ENCODE results near the gene DGKE.

Gene DGKE

DNA sequence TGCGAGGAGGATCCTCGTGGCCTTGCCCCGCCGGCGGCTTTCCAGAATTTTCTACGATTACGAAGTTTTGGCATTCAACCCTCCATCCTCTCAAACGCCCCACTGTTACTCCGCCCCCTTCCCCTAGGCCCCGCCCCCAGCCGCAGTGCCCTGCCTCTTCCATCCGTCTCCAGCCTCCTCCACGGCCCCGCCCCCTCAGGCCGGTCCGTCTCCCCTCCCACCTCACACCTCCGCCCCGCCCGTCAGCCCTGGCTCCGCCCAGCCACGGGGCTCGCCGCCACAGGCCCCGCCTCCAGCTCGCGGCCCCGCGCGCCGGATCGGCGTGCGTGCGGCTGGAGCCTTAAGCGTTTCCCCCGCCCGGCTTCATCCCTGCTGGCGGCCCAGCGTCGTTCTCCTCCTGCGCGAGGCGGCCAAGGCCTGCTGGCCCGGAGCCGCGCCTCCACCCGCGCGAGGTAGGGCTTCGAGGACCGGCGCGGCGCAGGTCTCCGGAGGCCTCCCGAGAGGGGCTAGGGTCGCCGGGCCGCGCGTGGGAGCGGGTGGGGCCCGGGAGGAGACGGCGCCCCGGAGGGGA lies at the start of gene DGKE, which contains the start of gene C17orf67:
Gene DGKE (plus strand): TSS at position 343 of the 571 bp plus-strand sequence. CDS start 645 bp downstream, outside the sequence.
Gene C17orf67 (minus strand): TSS at position 112 of the 571 bp plus-strand sequence. CDS start 18,110 bp downstream, outside the sequence.
- H3K4me3 ChIP-seq (ENCODE audit: low read length): peak within 1 kb of the TSS; percentile 86
- TF ChIP-seq, protein P1, sequence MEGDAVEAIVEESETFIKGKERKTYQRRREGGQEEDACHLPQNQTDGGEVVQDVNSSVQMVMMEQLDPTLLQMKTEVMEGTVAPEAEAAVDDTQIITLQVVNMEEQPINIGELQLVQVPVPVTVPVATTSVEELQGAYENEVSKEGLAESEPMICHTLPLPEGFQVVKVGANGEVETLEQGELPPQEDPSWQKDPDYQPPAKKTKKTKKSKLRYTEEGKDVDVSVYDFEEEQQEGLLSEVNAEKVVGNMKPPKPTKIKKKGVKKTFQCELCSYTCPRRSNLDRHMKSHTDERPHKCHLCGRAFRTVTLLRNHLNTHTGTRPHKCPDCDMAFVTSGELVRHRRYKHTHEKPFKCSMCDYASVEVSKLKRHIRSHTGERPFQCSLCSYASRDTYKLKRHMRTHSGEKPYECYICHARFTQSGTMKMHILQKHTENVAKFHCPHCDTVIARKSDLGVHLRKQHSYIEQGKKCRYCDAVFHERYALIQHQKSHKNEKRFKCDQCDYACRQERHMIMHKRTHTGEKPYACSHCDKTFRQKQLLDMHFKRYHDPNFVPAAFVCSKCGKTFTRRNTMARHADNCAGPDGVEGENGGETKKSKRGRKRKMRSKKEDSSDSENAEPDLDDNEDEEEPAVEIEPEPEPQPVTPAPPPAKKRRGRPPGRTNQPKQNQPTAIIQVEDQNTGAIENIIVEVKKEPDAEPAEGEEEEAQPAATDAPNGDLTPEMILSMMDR (conservative IDR thresholded peaks at IDR 0.05; ENCODE audit: low read length): no peak
- peak; percentile 96 for DNase-seq (ENCODE audit: low read depth)

DNA sequence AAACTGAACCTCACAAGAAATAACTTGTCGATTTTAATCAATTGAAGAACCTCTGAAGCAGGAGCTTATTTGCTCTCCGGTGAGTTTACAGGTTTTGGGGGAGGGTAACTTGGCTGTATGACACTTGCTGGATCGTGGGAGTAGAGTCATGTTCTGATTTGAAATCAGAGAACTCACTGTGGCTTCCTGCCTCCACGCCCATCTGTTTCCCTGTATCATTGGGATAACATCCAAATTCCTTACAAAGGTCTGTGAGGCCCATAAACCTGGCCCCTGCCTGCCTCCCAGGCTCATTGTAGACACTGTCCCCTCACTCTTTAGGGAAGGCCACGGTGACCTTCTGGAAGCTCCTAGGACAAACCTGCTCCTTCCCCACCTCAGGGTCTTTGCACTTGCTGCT lies 48.5 kb upstream of the DGKE start:
- TF ChIP-seq, protein P1 (conservative IDR thresholded peaks at IDR 0.05; ENCODE audit: low read length): no peak
- DNase-seq (ENCODE audit: low read depth): peak; percentile 46
- H3K4me3 ChIP-seq (ENCODE audit: low read length): no peak overlapping the region

DNA sequence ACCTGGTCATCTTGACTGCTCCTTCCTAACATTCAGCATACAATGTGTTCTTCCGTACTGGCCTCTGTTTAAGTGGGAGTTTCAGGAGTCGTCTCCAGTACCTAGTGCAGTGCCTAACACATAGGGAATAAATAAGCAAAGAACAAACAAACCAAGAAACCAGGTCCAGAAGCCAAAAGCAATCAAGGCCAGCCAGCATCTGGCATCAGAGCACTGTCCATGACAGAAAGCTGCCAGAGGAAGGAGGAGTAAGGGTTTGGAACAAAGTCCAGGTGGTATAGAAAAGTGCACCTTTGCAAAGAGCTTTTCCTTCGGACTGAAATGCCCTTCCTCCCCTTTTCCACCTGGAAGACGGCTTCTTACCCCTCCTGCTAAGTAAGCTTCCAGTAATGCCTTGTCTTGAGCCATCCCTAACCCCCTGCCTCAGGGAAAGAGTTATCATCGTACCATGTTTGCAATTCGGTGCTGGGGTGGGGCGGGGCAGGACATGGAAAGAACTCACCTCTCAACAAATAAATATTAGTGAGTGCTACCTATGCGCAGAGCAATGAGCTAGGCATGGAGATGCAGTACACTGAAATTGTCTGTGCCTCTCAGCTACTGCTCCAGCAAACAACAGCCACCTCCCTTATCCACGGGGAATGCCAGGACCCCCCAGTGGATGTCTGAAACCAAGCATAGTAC lies 47.8 kb upstream of the DGKE start:
- DNase-seq (ENCODE audit: low read depth): no peak
- H3K4me3 ChIP-seq (ENCODE audit: low read length): no peak overlapping the region
- TF ChIP-seq, protein P1 (conservative IDR thresholded peaks at IDR 0.05; ENCODE audit: low read length): no peak

DNA sequence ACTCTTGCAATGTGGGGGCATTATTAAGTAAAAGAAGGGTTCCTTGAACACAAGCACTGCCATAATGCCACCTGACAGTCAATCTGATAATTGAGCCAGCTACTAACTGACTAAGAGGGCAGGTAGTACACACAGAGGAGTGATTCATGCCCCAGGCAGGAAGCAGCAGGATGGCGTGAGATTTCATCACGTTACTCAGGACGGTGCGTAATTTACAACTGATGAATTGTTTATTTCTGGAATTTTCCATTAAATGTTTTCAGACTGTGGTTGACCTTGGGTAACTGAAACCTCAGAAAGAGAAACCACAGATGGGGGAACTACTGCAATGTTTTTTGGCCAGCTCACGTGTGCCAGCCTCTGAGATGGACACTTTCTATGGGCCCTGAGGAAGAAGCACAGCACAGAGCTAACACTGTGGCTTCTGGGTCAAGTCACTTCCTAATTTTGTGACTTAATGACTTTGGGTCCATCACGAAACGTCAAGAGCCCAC lies 46.9 kb upstream of the DGKE start:
- TF ChIP-seq, protein P1 (conservative IDR thresholded peaks at IDR 0.05; ENCODE audit: low read length): no peak
- DNase-seq (ENCODE audit: low read depth): peak; percentile 96
- no peak overlapping the region for H3K4me3 ChIP-seq (ENCODE audit: low read length)

DNA sequence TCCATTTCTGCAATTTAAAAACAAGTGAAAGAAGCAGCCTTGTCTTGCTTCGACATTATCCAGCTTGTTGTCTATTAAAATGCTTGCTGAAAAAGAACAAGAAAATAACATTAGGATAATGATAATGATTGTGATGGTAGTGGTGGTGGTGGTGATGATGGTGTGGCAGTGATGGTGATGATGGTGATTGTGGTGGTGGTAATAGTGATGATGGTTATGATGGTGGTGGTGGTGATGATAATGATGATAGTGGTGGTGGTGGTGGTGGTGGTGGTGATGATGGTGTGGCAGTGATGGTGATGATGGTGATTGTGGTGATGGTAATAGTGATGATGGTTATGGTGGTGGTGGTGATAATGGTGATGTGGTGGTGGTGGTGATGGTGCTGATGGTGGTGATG lies 41.7 kb upstream of the DGKE start:
- H3K4me3 ChIP-seq (ENCODE audit: low read length): no peak overlapping the region
- TF ChIP-seq, protein P1 (conservative IDR thresholded peaks at IDR 0.05; ENCODE audit: low read length): no peak
- no peak for DNase-seq (ENCODE audit: low read depth)

DNA sequence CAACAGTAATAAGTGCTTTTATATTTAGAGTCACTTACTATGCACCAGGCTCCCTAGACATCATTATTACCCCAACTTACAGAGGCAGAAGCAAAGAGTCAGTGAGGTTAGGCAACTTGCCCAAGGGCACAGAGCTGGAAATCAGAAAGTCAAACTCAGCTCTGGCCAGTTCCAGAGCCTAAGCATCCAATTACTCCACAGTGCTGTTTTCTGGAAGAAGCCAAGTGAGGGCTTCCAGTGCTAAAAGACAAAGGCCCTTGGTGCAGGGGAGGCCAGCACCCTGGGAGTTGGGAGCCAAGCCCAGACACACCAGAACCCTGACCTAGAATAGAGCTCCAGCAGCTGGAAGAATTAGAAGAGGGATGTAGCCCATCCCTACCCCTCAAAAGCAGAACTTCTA lies 40.4 kb upstream of the DGKE start:
- TF ChIP-seq, protein P1 (conservative IDR thresholded peaks at IDR 0.05; ENCODE audit: low read length): no peak
- H3K4me3 ChIP-seq (ENCODE audit: low read length): no peak overlapping the region
- DNase-seq (ENCODE audit: low read depth): peak; percentile 19

DNA sequence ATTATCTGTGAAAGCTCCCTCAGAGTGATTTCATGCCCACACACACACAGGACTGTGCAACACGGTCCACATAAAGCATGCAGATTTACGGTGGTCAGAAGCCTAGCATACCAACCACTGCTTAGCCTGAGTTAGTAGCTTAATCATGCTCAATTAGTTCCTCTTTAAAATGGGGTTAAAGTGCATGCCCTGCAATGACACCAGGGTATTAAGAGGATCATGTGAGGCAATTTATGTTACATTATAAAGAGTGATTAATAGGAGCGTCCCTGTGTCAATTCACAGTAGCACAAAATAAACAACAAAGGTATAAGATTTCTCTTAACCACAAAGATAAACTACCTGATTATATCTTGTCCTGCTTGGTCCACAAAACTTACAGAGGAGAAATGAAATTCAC lies 40.0 kb upstream of the DGKE start:
- no peak overlapping the region for H3K4me3 ChIP-seq (ENCODE audit: low read length)
- TF ChIP-seq, protein P1 (conservative IDR thresholded peaks at IDR 0.05; ENCODE audit: low read length): no peak
- no peak for DNase-seq (ENCODE audit: low read depth)
